A549 treated with dexamethasone at 1 μM for 4 hours (cell line): Measurements from ENCODE around the gene DHFR. TPM values are rescaled to one million over a fixed set of nuclear protein-coding genes. Genes with fewer than 3 reads are reported as not detected.

Experiments
- total RNA-seq: library from RNA; stranded (reverse); fragments of 200-300 nt; extraction: Qiagen RNA extraction; gene quantifications from 5 replicates; pipeline ENCODE4 v1.2.3, GENCODE V29; 2022

Gene DHFR
- 50.6 to 64.4 TPM (median 56.6 TPM) in 5 replicates for total RNA-seq

DNA sequence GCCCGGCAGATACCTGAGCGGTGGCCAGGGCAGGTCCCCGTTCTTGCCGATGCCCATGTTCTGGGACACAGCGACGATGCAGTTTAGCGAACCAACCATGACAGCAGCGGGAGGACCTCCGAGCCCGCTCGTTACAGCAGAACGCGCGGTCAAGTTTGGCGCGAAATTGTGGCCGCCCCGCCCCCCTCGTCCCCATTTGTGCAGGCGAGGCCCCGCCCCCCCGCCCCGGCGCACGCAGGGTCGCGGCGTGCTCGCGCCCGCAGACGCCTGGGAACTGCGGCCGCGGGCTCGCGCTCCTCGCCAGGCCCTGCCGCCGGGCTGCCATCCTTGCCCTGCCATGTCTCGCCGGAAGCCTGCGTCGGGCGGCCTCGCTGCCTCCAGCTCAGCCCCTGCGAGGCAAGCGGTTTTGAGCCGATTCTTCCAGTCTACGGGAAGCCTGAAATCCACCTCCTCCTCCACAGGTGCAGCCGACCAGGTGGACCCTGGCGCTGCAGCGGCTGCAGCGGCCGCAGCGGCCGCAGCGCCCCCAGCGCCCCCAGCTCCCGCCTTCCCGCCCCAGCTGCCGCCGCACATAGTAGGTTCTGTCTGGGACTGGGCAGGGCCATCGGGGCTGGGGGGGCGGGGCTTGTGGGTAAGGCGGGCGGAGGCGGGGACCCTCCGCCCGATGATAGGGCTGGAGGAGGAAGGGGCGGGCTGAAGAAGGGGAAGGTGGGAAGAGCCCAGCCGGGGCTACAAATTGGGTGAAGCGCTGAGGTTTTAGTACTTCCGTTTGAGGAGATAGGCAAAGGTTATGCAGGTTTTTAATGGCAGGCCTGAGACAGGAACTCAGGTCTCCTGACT, at the start of gene DHFR, which contains the start of gene MSH3:
TSS of gene DHFR (minus strand) at position 593 of the 840 bp plus-strand sequence. CDS start at position 99, 494 bp downstream.
TSS of gene MSH3 (plus strand) at position 262 of the 840 bp plus-strand sequence. CDS start at position 338, 76 bp downstream.

Other genes starting within 250 kb of the DHFR start
- gene ZFYVE16, start 246.9 kb downstream of the DHFR start, total RNA-seq = 14.3 to 18.7 TPM (median 15.7 TPM) in 5 replicates
- 1.3 to 2.0 TPM (median 1.5 TPM) in 5 replicates for gene FAM151B, start 166.9 kb downstream of the DHFR start, total RNA-seq
- 0.05 to 0.14 TPM (median 0.09 TPM) in 5 replicates for gene ANKRD34B, start 84.7 kb downstream of the DHFR start, total RNA-seq
- 6.0 to 8.4 TPM (median 7.8 TPM) in 5 replicates for gene MSH3, start 331 bp downstream of the DHFR start, total RNA-seq